Esophagus squamous epithelium (tissue), 4 donors: ENCODE data around the gene NKG7.

Experiments
- POLR2A ChIP-seq, 4 donors: fragments of 450-650 bp; IDR thresholded peaks; one replicate each; pipeline ENCODE4 v1.6.1; 2017; ENCODE audit warnings: antibody characterized with exemption in 4 of 4, mild to moderate bottlenecking in 4 of 4, moderate library complexity in 3 of 4
- TF ChIP-seq, protein P1 (sequence below), 6 experiments: fragments of 450-650 bp in 4 of 6; fragments of 200-600 bp in 2 of 6; sonication (generic) in 2 of 6; IDR thresholded peaks; one replicate each; pipeline ENCODE4 v1.5.1; 2016 to 2019; ENCODE audit warnings: antibody characterized with exemption in 6 of 6, mild to moderate bottlenecking in 4 of 6, moderate library complexity in 4 of 6

DNA sequence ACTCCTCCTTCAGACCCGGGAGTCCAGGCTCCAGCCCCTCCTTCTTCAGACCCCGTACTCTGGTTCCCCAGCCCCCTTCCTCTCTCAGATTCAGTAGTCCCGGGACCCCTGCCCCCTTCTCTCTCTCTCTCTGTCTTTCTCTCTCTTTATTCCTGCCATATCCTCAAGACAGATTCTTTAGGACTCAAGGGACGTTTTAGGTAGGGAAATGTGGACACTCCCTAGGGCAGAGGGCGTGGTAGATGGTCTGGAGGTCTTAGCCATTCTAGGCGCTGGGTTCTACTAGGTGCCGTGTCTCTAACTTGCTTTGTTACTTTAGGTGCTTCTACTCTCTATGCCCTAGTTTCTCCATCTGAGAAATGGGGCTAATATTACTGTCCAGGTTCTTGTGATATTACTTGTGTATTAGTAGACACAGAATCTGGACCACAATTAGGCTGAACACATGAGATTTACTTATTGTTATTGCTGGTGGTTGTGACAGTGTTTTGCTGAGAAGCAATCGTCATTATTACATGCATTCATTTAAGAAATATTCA is 18.7 kb upstream of the NKG7 start:
- TF ChIP-seq, protein P1, sequence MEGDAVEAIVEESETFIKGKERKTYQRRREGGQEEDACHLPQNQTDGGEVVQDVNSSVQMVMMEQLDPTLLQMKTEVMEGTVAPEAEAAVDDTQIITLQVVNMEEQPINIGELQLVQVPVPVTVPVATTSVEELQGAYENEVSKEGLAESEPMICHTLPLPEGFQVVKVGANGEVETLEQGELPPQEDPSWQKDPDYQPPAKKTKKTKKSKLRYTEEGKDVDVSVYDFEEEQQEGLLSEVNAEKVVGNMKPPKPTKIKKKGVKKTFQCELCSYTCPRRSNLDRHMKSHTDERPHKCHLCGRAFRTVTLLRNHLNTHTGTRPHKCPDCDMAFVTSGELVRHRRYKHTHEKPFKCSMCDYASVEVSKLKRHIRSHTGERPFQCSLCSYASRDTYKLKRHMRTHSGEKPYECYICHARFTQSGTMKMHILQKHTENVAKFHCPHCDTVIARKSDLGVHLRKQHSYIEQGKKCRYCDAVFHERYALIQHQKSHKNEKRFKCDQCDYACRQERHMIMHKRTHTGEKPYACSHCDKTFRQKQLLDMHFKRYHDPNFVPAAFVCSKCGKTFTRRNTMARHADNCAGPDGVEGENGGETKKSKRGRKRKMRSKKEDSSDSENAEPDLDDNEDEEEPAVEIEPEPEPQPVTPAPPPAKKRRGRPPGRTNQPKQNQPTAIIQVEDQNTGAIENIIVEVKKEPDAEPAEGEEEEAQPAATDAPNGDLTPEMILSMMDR (IDR thresholded peaks at IDR 0.05) = no peak
- TF ChIP-seq POLR2A (IDR thresholded peaks at IDR 0.05) = no peak
